Coronary artery (tissue), 2 donors: ENCODE measurements around the gene SLC38A5.

ENCODE experiments used
- DNase-seq: peaks from one replicate; pipeline ENCODE4 v3.0.0-alpha.2; 2017; ENCODE audit warnings: low spot score
- H3K27ac ChIP-seq, 2 donors: fragments of 200-600 bp; sonication (generic); one replicate each; pipeline ENCODE4 v1.5.1; 2016 to 2019
- H3K4me3 ChIP-seq: fragments of 200-600 bp; sonication (generic); 2 replicates; pipeline ENCODE4 v1.5.1; 2016; ENCODE audit warnings: mild to moderate bottlenecking, moderate library complexity
- TF ChIP-seq, protein P1 (sequence below): fragments of 200-600 bp; sonication (generic); IDR thresholded peaks from one replicate; pipeline ENCODE4 v1.5.1; 2019; ENCODE audit warnings: antibody characterized with exemption

Gene SLC38A5

DNA sequence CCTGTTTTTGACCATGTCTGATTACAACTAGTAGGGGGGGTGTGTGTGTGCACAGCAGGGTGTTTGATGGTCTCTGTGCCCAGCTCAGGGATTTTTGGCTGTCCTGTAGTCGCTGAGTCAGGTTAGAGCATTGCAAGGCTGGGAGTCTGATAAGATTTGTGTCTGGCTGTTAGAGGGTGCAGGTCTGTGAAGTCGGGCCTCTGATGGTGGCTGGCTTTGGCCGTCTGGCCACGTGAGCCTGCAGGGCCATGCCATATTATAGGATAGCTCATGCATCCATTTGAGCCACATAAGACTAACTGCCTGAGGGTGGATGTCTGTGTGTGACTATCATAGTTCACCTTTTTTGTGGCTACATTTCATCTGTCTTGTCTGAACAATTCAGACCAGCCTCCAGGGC is 43.6 kb upstream of the SLC38A5 start:
- DNase-seq: no peak
- Histone ChIP-seq H3K27ac (no peak overlapping the region), H3K4me3 (no peak overlapping the region)
- TF ChIP-seq, protein P1, sequence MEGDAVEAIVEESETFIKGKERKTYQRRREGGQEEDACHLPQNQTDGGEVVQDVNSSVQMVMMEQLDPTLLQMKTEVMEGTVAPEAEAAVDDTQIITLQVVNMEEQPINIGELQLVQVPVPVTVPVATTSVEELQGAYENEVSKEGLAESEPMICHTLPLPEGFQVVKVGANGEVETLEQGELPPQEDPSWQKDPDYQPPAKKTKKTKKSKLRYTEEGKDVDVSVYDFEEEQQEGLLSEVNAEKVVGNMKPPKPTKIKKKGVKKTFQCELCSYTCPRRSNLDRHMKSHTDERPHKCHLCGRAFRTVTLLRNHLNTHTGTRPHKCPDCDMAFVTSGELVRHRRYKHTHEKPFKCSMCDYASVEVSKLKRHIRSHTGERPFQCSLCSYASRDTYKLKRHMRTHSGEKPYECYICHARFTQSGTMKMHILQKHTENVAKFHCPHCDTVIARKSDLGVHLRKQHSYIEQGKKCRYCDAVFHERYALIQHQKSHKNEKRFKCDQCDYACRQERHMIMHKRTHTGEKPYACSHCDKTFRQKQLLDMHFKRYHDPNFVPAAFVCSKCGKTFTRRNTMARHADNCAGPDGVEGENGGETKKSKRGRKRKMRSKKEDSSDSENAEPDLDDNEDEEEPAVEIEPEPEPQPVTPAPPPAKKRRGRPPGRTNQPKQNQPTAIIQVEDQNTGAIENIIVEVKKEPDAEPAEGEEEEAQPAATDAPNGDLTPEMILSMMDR: no peak

DNA sequence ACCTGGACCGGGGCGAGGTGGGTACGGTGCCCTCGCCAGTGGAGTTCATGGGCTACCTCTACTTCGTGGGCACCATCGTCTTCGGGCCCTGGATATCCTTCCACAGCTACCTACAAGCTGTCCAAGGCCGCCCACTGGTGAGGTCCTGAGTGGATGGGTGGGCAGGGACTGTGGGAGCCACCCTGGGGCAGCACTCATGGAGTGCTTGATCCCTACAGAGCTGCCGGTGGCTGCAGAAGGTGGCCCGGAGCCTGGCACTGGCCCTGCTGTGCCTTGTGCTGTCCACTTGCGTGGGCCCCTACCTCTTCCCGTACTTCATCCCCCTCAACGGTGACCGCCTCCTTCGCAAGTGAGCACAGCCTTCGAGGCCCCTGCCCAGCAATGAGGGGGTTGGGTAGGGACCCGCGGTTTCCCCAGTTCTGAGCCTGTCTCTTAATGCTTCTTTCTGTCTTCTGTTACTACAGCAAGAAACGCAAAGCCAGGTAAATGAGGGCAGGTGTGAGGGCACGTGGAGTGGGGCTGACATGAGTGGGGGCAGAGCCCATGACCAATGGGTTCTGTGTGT is 42.4 kb upstream of the SLC38A5 start:
- TF ChIP-seq, protein P1: no peak
- H3K4me3 ChIP-seq: no peak overlapping the region
- DNase-seq: no peak
- no peak overlapping the region for H3K27ac ChIP-seq

DNA sequence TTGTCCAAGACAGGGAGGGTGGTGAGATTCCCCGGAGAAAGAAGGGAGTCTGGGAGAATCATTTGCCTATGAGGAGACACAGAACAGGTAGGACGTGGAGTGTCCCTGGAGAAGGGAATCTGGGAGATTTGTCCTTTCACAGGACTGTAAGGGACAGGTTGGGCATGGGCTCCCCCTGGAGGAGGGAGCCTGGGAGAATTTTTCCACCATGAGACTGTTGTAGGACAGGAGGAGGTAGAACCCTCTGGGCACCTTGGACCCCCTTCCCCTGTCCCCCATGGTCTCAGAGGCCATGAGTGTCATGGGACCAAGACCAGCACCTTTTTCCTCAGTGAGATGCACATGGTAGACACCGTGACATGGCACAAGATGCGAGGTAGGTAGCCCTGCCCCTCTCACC is 41.5 kb upstream of the SLC38A5 start:
- Histone ChIP-seq H3K27ac (no peak overlapping the region), H3K4me3 (no peak overlapping the region)
- TF ChIP-seq, protein P1: no peak
- DNase-seq: no peak

DNA sequence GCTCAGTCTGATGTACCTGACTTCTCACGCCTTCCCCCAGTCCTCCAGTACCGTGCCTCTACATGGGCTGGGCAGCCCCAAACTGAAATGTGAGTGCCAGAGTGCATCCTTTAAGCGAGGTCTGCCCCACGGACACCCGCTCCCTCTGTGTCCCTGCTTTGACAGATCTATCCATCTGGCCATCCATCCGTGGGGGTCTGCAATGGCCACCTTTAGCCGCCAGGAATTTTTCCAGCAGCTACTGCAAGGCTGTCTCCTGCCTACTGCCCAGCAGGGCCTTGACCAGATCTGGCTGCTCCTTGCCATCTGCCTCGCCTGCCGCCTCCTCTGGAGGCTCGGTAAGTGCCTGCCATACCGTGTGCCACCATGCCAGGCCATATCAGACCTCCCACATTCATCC is 39.6 kb upstream of the SLC38A5 start:
- DNase-seq: no peak
- H3K4me3 ChIP-seq: peak overlapping the region; percentile 77
- no peak overlapping the region for H3K27ac ChIP-seq

DNA sequence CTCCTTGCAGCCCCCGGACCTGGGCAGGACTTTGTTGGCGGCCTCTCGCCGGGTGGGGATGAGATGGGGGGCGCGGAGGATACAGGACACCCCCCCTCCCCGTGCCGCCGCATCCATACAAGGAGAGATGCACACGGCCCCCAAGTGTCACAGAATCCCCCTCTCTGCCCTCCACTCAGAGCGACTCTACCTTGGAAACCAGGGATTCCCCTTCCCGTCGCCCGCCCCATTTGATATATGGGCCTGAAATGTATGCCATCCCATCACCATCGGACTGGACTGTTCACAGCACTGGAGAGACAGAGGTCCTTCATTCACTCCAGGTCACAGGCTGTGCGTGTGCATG is 39.2 kb upstream of the SLC38A5 start:
- DNase-seq: no peak
- TF ChIP-seq, protein P1: no peak
- peak overlapping the region; percentile 77 for H3K4me3 ChIP-seq
- H3K27ac ChIP-seq: peak overlapping the region; percentile 15 to 62

More for the DNA sequence above, 39.6 kb upstream of the SLC38A5 start:
- TF ChIP-seq, protein P1: no peak

DNA sequence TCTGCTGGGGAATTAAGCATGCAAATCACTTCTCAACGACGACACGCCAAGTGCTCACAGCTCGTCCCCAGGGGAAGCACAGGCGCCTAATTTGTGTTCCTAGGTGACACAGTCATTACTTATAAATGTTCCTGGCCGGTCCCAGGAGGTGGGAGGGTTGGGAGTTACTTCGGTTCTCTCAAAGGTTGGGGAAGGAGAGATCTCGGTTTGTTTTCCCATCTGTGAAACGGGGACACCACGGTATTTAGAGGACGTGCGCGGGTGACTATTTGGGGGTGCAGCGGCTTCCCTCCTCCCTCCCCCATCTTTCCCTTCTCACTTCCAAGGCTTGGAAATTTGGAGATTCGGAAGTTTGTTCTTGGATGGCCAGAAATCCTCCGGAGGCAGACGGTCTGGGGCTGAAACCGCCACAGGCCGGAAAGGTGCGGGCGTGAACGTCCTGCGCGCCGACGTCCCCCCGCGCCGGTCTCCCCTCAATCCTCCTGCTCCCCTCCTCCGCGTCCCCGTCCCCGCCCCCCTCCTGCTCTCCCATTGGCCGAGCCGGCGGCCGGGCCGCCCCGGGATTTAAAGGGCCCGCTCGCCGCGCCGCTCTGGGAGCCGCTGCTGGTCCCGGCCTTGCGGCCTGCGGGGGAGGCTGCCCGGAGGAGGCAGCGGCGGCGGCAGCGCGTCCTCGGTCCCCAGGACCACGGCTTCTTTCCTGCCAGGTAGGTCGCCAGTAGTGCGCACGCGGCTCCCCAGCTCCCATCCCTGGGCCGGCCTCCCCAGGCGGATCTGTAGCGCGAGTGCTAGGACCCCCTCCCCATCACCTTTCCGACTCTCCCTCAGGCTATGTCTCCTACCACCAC is 38.6 kb upstream of the SLC38A5 start, which contains the start of gene PORCN:
PORCN (plus strand) TSS at position 593 of the 845 bp plus-strand sequence. CDS start 829 bp downstream, outside the sequence.
- Histone ChIP-seq H3K4me3 (peak within 1 kb of the TSS; percentile 77), H3K27ac (peak within 1 kb of the TSS; percentile 15 to 62)
- DNase-seq: peak; percentile 81
- TF ChIP-seq, protein P1: no peak

DNA sequence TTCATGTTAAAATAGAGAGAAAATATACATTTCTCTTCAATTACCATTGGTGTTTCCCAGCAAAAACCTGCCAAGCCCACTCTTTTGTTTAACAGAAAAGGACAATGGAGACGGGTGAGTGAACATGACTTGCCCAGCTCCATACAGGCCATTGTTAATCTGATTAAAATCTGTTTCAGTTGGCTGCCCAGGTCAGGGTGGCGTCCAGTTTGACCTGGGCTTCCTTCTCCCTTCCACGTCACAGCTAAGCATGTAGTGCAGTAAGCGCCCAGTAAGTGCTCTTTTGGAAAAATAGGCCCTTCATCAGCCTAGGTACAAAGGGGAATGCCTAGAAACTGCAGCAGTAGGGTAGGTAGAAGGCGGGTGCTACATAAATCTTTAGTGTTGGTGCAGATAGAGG is 37.2 kb upstream of the SLC38A5 start:
- Histone ChIP-seq H3K4me3 (no peak overlapping the region), H3K27ac (no peak overlapping the region)
- TF ChIP-seq, protein P1: no peak
- DNase-seq: no peak
